Measurements from ENCODE around the gene GADL1. TPM values are rescaled to one million over a fixed set of nuclear protein-coding genes. Genes with fewer than 3 reads are reported as not detected.

The GADL1 gene
- total RNA-seq, 1 donor from 2014 or later = 0.13 TPM

GRCh38 chr3:30761374-30761773 lies 133.1 kb downstream of the GADL1 start:
- no peak for DNase-seq (ENCODE audit: low read depth in 2 of 2)

GRCh38 chr3:30760737-30761136 lies 133.7 kb downstream of the GADL1 start:
- DNase-seq (ENCODE audit: low read depth in 2 of 2) = no peak

DNA sequence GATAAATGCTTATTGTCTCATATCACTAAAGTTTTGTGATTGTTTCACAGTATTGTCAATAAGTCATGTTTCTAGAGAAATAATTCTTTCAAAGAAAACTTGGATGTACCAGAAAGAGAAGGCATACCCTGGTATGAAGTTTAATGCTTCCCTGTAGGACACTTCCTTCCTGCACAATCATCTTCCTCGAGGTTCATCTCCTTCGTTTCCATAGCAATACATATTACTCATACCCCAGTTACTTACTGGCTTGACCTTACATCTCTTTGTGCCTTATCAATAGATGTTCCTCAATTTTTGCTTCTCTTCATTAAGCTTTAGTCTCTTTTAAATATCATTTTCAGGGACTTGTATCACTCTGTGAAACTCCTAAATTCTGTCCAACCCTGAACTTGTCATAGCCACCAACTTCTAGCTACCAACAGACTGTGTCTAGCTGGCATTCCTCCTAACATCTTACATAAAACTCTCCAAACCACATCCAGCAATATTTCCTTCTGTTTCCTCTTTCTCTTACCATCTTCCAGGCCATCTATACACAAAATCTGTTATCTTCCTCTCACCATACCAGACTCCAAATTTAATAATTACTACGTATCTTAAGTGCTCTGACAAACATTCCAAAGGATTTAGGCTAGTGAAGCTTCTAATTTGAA lies 134.3 kb downstream of the GADL1 start:
- DNase-seq (ENCODE audit: low read depth in 2 of 2) = no peak

GRCh38 chr3:30756218-30756617 lies 138.2 kb downstream of the GADL1 start:
- DNase-seq (ENCODE audit: low read depth in 2 of 2) = no peak

DNA sequence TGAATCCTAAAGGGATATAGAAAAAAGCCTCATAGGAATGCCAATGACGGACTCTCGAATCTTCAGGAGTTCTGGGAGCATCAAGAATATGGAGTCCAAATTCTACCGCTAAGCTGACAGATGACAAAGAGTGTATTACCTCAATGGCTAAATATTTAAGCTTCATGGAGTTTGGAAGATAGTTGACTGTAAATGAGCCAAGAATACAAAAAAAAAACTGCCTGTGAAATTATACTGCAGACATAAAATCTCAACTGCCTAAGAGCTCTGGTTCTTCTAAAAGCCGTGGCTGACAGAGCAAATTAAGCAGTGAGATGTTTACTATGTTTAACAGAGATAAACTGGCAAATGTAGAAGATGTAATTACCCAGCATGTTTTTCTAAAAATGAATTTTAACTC lies 140.0 kb downstream of the GADL1 start:
- no peak for DNase-seq (ENCODE audit: low read depth in 2 of 2)

- DNase-seq (ENCODE audit: low read depth in 2 of 2) = no peak
Measured at GRCh38 chr3:30753766-30754165, 140.7 kb downstream of the GADL1 start.

- no peak for DNase-seq (ENCODE audit: low read depth in 2 of 2)
Measured at GRCh38 chr3:30752970-30753369, 141.5 kb downstream of the GADL1 start.

- DNase-seq (ENCODE audit: low read depth in 2 of 2) = no peak
Measured at GRCh38 chr3:30752491-30752890, 142.0 kb downstream of the GADL1 start.

- peak in 1 of 2 donors; percentile 69 for DNase-seq (ENCODE audit: low read depth in 2 of 2)
Measured at GRCh38 chr3:30751610-30752299, 142.7 kb downstream of the GADL1 start.

DNA sequence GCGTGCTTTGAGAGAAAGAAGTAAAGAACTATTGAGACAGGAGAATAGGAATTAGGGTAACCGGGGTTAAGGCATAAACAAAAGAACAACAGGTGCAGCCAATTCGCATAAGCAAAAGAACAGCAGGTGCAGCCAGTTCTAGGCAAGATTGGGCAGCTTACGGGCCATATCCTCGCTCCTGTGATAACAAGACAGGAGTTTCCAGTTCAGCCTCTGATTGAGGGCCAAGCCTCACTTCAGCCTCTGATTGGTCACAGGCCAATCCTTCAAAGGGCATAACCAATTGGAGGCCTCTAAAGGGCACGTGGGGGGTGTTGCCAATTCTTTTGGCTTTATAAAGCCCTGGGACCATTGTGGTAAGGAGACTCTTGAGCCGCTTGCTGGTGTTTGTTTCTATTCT lies 143.5 kb downstream of the GADL1 start:
- DNase-seq (ENCODE audit: low read depth in 2 of 2) = no peak

DNA sequence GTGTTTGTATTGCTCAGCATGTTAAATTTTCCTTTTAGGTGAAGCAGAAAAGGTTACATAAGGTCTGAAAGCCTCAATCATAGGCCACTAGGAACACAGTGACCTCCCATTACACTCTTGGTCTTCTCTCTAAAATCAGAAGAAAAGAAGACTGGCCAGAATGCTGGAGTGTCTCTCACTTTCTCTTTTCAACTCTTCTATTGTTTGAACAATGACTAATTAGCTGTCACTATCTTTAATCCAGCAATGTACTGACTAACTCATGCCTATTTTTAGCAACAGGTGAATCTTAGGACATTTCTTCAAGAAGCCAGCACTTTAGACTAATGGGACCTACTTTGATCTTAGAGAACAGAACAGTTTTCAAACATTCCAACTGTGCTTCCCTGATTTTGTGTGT lies 145.2 kb downstream of the GADL1 start:
- peak in 1 of 2 donors; percentile 24 for DNase-seq (ENCODE audit: low read depth in 2 of 2)

GRCh38 chr3:30747771-30748281 lies 146.6 kb downstream of the GADL1 start:
- peak; percentile 50 to 70 for DNase-seq (ENCODE audit: low read depth in 2 of 2)

GRCh38 chr3:30743641-30744317 lies 150.7 kb downstream of the GADL1 start:
- DNase-seq (ENCODE audit: low read depth in 2 of 2) = no peak

DNA sequence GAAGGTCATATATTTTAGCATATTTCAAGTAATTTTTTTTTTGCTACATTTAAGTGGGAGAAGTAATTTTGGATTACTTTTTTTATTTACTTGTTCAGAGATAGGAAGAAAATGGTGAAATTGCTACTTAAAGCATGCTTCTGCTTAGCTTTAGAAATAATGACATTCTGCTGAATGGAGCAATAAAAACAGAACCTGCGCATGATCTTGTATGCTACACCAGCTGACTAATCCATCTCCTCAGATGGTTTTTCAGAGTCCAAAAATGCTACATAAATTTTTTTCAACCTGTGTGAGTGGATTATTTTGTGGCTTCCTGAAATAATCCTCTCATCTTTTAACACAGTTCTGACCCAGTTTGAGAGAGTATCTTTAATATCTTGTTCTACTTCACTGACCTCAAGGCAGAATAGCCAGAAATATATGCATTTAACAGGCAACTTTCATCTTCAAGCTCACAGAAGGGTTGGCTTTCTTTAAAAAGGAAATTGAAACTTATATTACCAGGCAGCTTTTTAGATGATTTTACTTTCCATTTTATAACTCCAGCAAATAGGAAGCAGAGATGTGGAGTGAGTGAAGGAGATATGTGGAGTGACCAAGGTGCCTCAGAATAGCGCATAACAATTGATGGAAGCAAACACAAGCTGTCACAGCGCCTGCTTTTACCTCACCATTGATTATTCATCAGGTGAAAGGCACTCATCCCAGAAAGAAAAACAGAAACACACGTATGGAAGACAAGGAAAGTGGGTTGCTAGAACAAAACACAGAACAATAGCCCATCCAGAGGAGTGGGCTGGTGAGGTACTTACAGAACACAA lies 151.5 kb downstream of the GADL1 start:
- DNase-seq (ENCODE audit: low read depth in 2 of 2) = no peak

- no peak for DNase-seq (ENCODE audit: low read depth in 2 of 2)
Measured at GRCh38 chr3:30741889-30742288, 152.6 kb downstream of the GADL1 start.

DNA sequence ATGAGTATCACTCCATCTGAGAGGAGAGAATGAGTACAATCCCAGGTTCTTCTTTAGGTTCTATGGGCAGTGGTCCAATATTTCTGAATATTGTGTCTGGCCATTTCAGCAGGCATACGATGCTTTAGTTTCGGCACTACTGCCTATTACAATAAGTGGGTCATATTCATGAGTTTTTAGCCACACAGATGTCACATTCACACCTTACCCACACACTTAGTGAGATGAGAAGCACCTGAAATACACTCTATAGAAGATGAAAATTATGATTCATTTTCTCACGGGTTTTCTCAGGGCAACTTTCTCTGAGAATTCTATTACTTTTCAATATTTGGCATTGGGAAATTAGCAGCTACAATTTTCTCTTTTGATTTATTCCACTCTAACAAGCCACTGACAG lies 155.9 kb downstream of the GADL1 start:
- no peak for DNase-seq (ENCODE audit: low read depth in 2 of 2)

DNA sequence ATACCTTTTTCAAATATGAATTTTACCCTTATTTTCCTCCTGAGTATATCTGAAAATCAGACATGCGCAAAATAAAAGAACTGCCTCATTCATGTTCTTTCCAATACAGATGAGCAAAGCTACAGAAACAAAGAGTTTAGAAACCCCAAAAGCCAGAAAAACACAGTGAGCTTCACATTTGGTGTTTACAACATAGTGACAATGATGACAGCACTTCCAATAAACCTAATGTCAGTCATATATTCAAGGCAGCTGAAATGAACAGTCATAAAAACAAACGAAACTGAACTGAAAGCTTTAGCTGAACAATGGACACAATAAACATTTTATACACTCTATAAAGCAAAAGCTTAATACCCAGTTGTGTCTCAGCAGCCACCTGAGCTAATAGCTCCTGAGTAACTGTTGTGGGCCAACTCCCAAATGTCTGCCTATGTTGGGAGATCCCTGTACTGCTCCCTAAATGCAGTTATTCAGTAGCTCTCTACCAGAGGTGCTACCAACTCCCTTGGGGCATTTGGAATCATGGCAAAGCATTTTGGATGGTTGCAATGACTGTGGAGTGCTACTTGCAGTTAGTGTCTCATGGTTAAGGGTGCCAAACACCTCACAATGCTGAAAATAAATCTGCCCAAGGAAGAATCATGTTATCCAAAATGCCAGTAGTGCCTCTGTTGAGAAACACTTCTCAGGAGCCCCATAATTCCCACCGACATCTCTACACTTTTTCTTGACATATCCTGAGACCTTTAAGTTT lies 156.5 kb downstream of the GADL1 start:
- no peak for DNase-seq (ENCODE audit: low read depth in 2 of 2)

DNA sequence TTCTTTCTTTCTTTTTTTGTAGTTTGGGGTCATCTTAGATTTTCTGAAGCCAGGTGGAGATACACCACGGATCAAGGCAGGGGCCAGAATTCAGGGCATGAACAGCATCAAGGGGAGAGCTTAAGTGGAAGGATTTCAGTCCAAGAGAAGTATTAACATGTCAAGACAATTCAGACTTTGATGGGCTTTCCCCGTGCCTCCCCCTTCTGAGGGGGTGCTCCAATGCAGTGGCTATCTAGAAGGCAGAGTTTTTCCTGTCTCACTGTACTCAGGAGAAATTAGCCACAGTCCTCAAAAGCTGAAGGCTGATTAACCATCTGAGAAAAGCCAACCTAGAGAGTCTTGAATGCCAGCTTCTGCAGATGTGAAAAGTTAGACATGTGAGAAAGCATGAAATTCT lies 160.8 kb downstream of the GADL1 start:
- DNase-seq (ENCODE audit: low read depth in 2 of 2) = no peak

GRCh38 chr3:30733209-30733608 lies 161.3 kb downstream of the GADL1 start:
- DNase-seq (ENCODE audit: low read depth in 2 of 2) = no peak

DNA sequence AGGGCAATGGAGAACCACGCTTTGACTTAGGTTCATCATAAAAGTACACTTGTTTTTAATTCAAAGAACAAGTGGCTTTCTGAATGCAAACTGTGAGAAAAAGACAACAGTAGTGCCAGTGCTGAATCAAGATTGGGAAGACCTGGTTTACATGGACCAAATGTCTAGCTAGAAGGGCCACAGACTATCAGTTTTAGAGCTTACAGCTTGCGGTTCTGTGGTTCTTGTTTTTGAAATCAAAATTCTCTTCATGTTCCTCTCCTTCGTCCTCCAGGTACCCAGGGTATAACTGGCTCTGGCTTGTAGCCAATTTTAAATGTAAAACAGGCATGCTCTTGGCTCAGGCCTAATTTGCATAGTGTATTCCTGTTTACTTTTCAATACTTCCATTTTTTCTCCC lies 163.5 kb downstream of the GADL1 start:
- no peak for DNase-seq (ENCODE audit: low read depth in 2 of 2)

GRCh38 chr3:30729936-30730335 lies 164.5 kb downstream of the GADL1 start:
- no peak for DNase-seq (ENCODE audit: low read depth in 2 of 2)

Measured in dermis microvascular lymphatic vessel endothelial cell (primary cell).